ENCODE results near the gene KIFC1. TPM values are rescaled to one million over a fixed set of nuclear protein-coding genes. Genes with fewer than 3 reads are reported as not detected.

Gene KIFC1
- total RNA-seq, 1 donor from 2014 or later, result 93.9 TPM

GRCh38 chr6:33430334-33430733, 38.7 kb downstream of the KIFC1 start:
- Mint-ChIP-seq H3K4me1 (peaks cover 75% of the 10 kb centered on the region), H3K9me3 (no peaks in the 10 kb centered on the region), H3K27me3 (ENCODE audit: insufficient read depth, low read depth) (peaks cover 8% of the 10 kb centered on the region), H3K36me3 (peaks cover 7% of the 10 kb centered on the region), H3K27ac (peak overlapping the region; percentile 61), H3K4me3 (peak overlapping the region; percentile 94)
- no peak overlapping the region for H2AFZ ChIP-seq (replicated peaks)
- DNase-seq (ENCODE audit: low spot score), result no peak
- H3K4me3 ChIP-seq, result peak overlapping the region; percentile 52
- TF ChIP-seq EZH2phosphoT487 (IDR thresholded peaks at IDR 0.05) (no peak), CTCF (IDR thresholded peaks at IDR 0.05) (no peak), EZH2 (IDR thresholded peaks at IDR 0.05) (no peak)
- H4K20me1 ChIP-seq (ENCODE audit: low read depth), result peaks cover 65% of the 10 kb centered on the region
- H3K27ac ChIP-seq, result peak overlapping the region; percentile 32
- no peak overlapping the region for H3K9ac ChIP-seq
- no peaks in the 10 kb centered on the region for H3K9me3 ChIP-seq (ENCODE audit: low read depth)
- peaks cover 89% of the 10 kb centered on the region for H3K79me2 ChIP-seq (ENCODE audit: low read depth)
- H3K27me3 ChIP-seq, result no peaks in the 10 kb centered on the region
- peaks cover 74% of the 10 kb centered on the region for H3F3A ChIP-seq (ENCODE audit: low read depth)
- H3K4me2 ChIP-seq, result peak overlapping the region; percentile 97
- no peaks in the 10 kb centered on the region for H3K36me3 ChIP-seq
- H3K4me1 ChIP-seq, result peaks cover 66% of the 10 kb centered on the region

GRCh38 chr6:33430991-33431879, 39.6 kb downstream of the KIFC1 start:
- peak overlapping the region; percentile 52 for H3K4me3 ChIP-seq
- Mint-ChIP-seq H3K4me3 (peak overlapping the region; percentile 94), H3K27ac (no peak overlapping the region), H3K9me3 (no peaks in the 10 kb centered on the region), H3K27me3 (ENCODE audit: insufficient read depth, low read depth) (peaks cover 8% of the 10 kb centered on the region), H3K36me3 (peaks cover 16% of the 10 kb centered on the region), H3K4me1 (peaks cover 75% of the 10 kb centered on the region)
- peak overlapping the region; percentile 42 for H3K9ac ChIP-seq
- H2AFZ ChIP-seq (replicated peaks), result no peak overlapping the region
- peaks cover 66% of the 10 kb centered on the region for H3K4me1 ChIP-seq
- peak overlapping the region; percentile 97 for H3K4me2 ChIP-seq
- peaks cover 4% of the 10 kb centered on the region for H3K36me3 ChIP-seq
- H3K9me3 ChIP-seq (ENCODE audit: low read depth), result no peaks in the 10 kb centered on the region
- DNase-seq (ENCODE audit: low spot score), result peak; percentile 92
- TF ChIP-seq CTCF (IDR thresholded peaks at IDR 0.05) (no peak), EZH2phosphoT487 (IDR thresholded peaks at IDR 0.05) (no peak), EZH2 (IDR thresholded peaks at IDR 0.05) (no peak)
- H3F3A ChIP-seq (ENCODE audit: low read depth), result peaks cover 65% of the 10 kb centered on the region
- peaks cover 63% of the 10 kb centered on the region for H4K20me1 ChIP-seq (ENCODE audit: low read depth)
- peaks cover 95% of the 10 kb centered on the region for H3K79me2 ChIP-seq (ENCODE audit: low read depth)
- H3K27me3 ChIP-seq, result no peaks in the 10 kb centered on the region
- H3K27ac ChIP-seq, result peak overlapping the region; percentile 82

- Histone ChIP-seq H3K79me2 (ENCODE audit: low read depth) (peaks cover 95% of the 10 kb centered on the region), H3F3A (ENCODE audit: low read depth) (peaks cover 60% of the 10 kb centered on the region), H3K4me3 (peak overlapping the region; percentile 52), H3K36me3 (peaks cover 10% of the 10 kb centered on the region), H3K9ac (peak overlapping the region; percentile 42), H3K27ac (peak overlapping the region; percentile 82), H3K4me1 (peaks cover 64% of the 10 kb centered on the region), H4K20me1 (ENCODE audit: low read depth) (peaks cover 55% of the 10 kb centered on the region), H3K9me3 (ENCODE audit: low read depth) (no peaks in the 10 kb centered on the region), H3K4me2 (peak overlapping the region; percentile 97), H3K27me3 (no peaks in the 10 kb centered on the region), H2AFZ (replicated peaks) (no peak overlapping the region)
- peak overlapping the region; percentile 94 for H3K4me3 Mint-ChIP-seq
- peaks cover 22% of the 10 kb centered on the region for H3K36me3 Mint-ChIP-seq
- peak; percentile 25 for DNase-seq (ENCODE audit: low spot score)
- peak overlapping the region; percentile 81 for H3K27ac Mint-ChIP-seq
- TF ChIP-seq EZH2phosphoT487 (IDR thresholded peaks at IDR 0.05), result no peak
- no peak for TF ChIP-seq EZH2 (IDR thresholded peaks at IDR 0.05)
- TF ChIP-seq CTCF (IDR thresholded peaks at IDR 0.05), result no peak
- peaks cover 69% of the 10 kb centered on the region for H3K4me1 Mint-ChIP-seq
- peaks cover 8% of the 10 kb centered on the region for H3K27me3 Mint-ChIP-seq (ENCODE audit: insufficient read depth, low read depth)
- no peaks in the 10 kb centered on the region for H3K9me3 Mint-ChIP-seq
Observed at GRCh38 chr6:33431880-33432541, 40.4 kb downstream of the KIFC1 start.
